Neural crest cell (in vitro differentiated cells): ENCODE results near the gene PIK3R2. TPM values are rescaled to one million over a fixed set of nuclear protein-coding genes. Genes with fewer than 3 reads are reported as not detected.

Experiments used
- DNase-seq: peaks from one replicate; pipeline ENCODE4 v3.0.0; 2021; ENCODE audit warnings: low read depth, mixed read lengths, low spot score
- H3K27ac Mint-ChIP-seq: one replicate; pipeline ENCODE4 v1.8.0; 2021; ENCODE audit warnings: mild to moderate bottlenecking, mixed read lengths; ENCODE audit not compliant: unreplicated experiment
- H3K27me3 Mint-ChIP-seq: 2 replicates; pipeline ENCODE4 v1.8.0; 2021; ENCODE audit warnings: low read depth, mild to moderate bottlenecking, mixed read lengths
- H3K36me3 Mint-ChIP-seq: 2 replicates; pipeline ENCODE4 v1.8.0; 2021; ENCODE audit warnings: low read depth, mild to moderate bottlenecking, mixed read lengths
- H3K4me1 Mint-ChIP-seq: 2 replicates; pipeline ENCODE4 v1.8.0; 2021; ENCODE audit warnings: mixed read lengths
- H3K4me3 Mint-ChIP-seq: one replicate; pipeline ENCODE4 v1.8.0; 2021; ENCODE audit warnings: mild to moderate bottlenecking, mixed read lengths
- H3K9me3 Mint-ChIP-seq: 2 replicates; pipeline ENCODE4 v1.8.0; 2021; ENCODE audit warnings: mixed read lengths
- CTCF ChIP-seq: fragments of 200-600 bp; sonication (generic); conservative IDR thresholded peaks from 2 replicates; pipeline ENCODE4 v1.5.0; 2021; ENCODE audit warnings: antibody characterized with exemption, mild to moderate bottlenecking
- total RNA-seq: library from RNA; stranded (reverse); gene quantifications from 2 replicates; pipeline ENCODE4 v1.2.1, GENCODE V29; 2021

PIK3R2 gene
- total RNA-seq, 1 donor from 2014 or later, result 72.5 TPM

- H3K36me3 Mint-ChIP-seq, result no peaks in the 10 kb centered on the region
- H3K4me3 Mint-ChIP-seq, result peak overlapping the region; percentile 95
- no peaks in the 10 kb centered on the region for H3K9me3 Mint-ChIP-seq
- no peak for DNase-seq
- H3K4me1 Mint-ChIP-seq, result peaks cover 37% of the 10 kb centered on the region
- peak overlapping the region; percentile 12 for H3K27ac Mint-ChIP-seq
- peaks cover 9% of the 10 kb centered on the region for H3K27me3 Mint-ChIP-seq
- peak; percentile 16 for TF ChIP-seq CTCF
Observed at GRCh38 chr19:18203408-18203862, 50.5 kb downstream of the PIK3R2 start.

GRCh38 chr19:18203863-18204393, 51.0 kb downstream of the PIK3R2 start, which contains the start of gene RAB3A:
RAB3A (minus strand) TSS chr19:18204042; CDS start chr19:18202740, 1,302 bp downstream.
- Mint-ChIP-seq H3K9me3 (no peaks in the 10 kb centered on the region), H3K27ac (peak within 1 kb of the TSS; percentile 89), H3K36me3 (no peaks in the 10 kb centered on the region), H3K4me3 (peak within 1 kb of the TSS; percentile 95), H3K4me1 (peaks cover 37% of the 10 kb centered on the region), H3K27me3 (peaks cover 13% of the 10 kb centered on the region)
- TF ChIP-seq CTCF, result peak; percentile 1
- DNase-seq, result peak; percentile 97

GRCh38 chr19:18204394-18205199, 51.6 kb downstream of the PIK3R2 start:
- peak overlapping the region; percentile 89 for H3K27ac Mint-ChIP-seq
- peaks cover 13% of the 10 kb centered on the region for H3K27me3 Mint-ChIP-seq
- no peak for TF ChIP-seq CTCF
- peak overlapping the region; percentile 95 for H3K4me3 Mint-ChIP-seq
- peaks cover 37% of the 10 kb centered on the region for H3K4me1 Mint-ChIP-seq
- H3K36me3 Mint-ChIP-seq, result no peaks in the 10 kb centered on the region
- H3K9me3 Mint-ChIP-seq, result no peaks in the 10 kb centered on the region
- peak; percentile 69 for DNase-seq

GRCh38 chr19:18205200-18205892, 52.4 kb downstream of the PIK3R2 start:
- Mint-ChIP-seq H3K36me3 (no peaks in the 10 kb centered on the region), H3K9me3 (no peaks in the 10 kb centered on the region), H3K4me1 (peaks cover 37% of the 10 kb centered on the region), H3K27ac (peak overlapping the region; percentile 89), H3K27me3 (peaks cover 13% of the 10 kb centered on the region), H3K4me3 (peak overlapping the region; percentile 95)
- peak; percentile 48 for DNase-seq
- TF ChIP-seq CTCF, result peak; percentile 13

- H3K4me3 Mint-ChIP-seq, result no peak overlapping the region
- peaks cover 14% of the 10 kb centered on the region for H3K27me3 Mint-ChIP-seq
- H3K9me3 Mint-ChIP-seq, result no peaks in the 10 kb centered on the region
- no peak overlapping the region for H3K27ac Mint-ChIP-seq
- DNase-seq, result no peak
- H3K4me1 Mint-ChIP-seq, result peaks cover 37% of the 10 kb centered on the region
- H3K36me3 Mint-ChIP-seq, result no peaks in the 10 kb centered on the region
- no peak for TF ChIP-seq CTCF
Observed at GRCh38 chr19:18206018-18206417, 53.1 kb downstream of the PIK3R2 start.
